ENCODE data around the gene SEMA6B. TPM values are rescaled to one million over a fixed set of nuclear protein-coding genes. Genes with fewer than 3 reads are reported as not detected.

SEMA6B gene
- total and polyA plus RNA-seq, 2 donors (not counting 3 experiments of a cell fraction or from before 2014, with no cell fraction given) = 97.8 to 176 TPM

- Histone ChIP-seq H3K27ac (ENCODE audit: insufficient read depth, low read depth, low read length) (no peak overlapping the region), H3K4me2 (ENCODE audit: insufficient read depth, low read length) (no peak overlapping the region), H3K9me3 (replicated peaks; ENCODE audit: control insufficient read depth, insufficient read depth, low read length) (no peaks in the 10 kb centered on the region), H3K9ac (replicated peaks; ENCODE audit: extremely low read depth, insufficient read depth, low read length) (no peak overlapping the region), H2AFZ (ENCODE audit: low read depth, low read length) (no peak overlapping the region), H3K9me1 (replicated peaks; ENCODE audit: control insufficient read depth, extremely low read depth, insufficient read depth, low read length) (no peaks in the 10 kb centered on the region), H3K79me2 (ENCODE audit: control insufficient read depth, insufficient read depth, low read length) (peaks cover under 1% of the 10 kb centered on the region), H3K4me1 (ENCODE audit: control insufficient read depth, extremely low read depth, insufficient read depth, low read length) (peaks cover 3% of the 10 kb centered on the region), H3K36me3 (ENCODE audit: control insufficient read depth in 2 of 2, extremely low read depth in 1 of 2, insufficient read depth in 2 of 2, low read length in 2 of 2) (peaks cover 20 to 67% of the 10 kb centered on the region in 2 experiments), H4K20me1 (replicated peaks; ENCODE audit: control insufficient read depth, extremely low read depth, insufficient read depth, low read length) (no peaks in the 10 kb centered on the region), H3K27me3 (ENCODE audit: control insufficient read depth in 2 of 2, insufficient read depth in 2 of 2, low read length in 2 of 2) (no peaks in the 10 kb centered on the region), H3K4me3 (replicated peaks in 1 of 3; ENCODE audit: insufficient read depth in 1 of 3, low read depth in 1 of 3, low read length in 3 of 3) (no peak overlapping the region)
- dilution Hi-C loops (cut with MboI; ENCODE audit: extremely low pct_ligation_motif_present, low sequenced_read_pairs) (no loop called here), intact Hi-C loops (cut with micrococcal nuclease) (no loop called here)
- TF ChIP-seq MAX (IDR thresholded peaks at IDR 0.05; ENCODE audit: insufficient read depth, insufficient read length) (no peak), POLR2A (IDR thresholded peaks at IDR 0.05; ENCODE audit: low read depth, low read length) (no peak), CTCF (IDR thresholded peaks at IDR 0.05; ENCODE audit: extremely low read depth in 1 of 2, insufficient read depth in 1 of 2, low read depth in 1 of 2, low read length in 2 of 2) (no peak), GATA2 (IDR thresholded peaks at IDR 0.05; ENCODE audit: insufficient read depth, insufficient read length, low read depth, low read length) (no peak), EZH2 (IDR thresholded peaks at IDR 0.05; ENCODE audit: borderline replicate concordance, low read depth, low read length, severe bottlenecking) (no peak), MYC (IDR thresholded peaks at IDR 0.05; ENCODE audit: low read depth, low read length) (no peak), POLR2AphosphoS5 (IDR thresholded peaks at IDR 0.05; ENCODE audit: insufficient read depth, low read depth, low read length) (no peak), FOS (IDR thresholded peaks at IDR 0.05; ENCODE audit: borderline replicate concordance, insufficient read depth, low read length) (no peak), JUN (IDR thresholded peaks at IDR 0.05; ENCODE audit: borderline replicate concordance, insufficient read depth, insufficient read length, low read depth) (no peak)
- ChIA-PET CTCF (no interaction called here), POLR2A (no interaction called here)
- no TSS peak for BruUV-seq (replicated peaks)
- DNase-seq (ENCODE audit: low read depth, low spot score) (no peak), FAIRE-seq (no peak)
These were observed 7.0 kb downstream of the SEMA6B start for GRCh38 chr19:4552525-4552819.

Measured in endothelial cell of umbilical vein (primary cell).